Activated gamma-delta T cell treated with anti-CD3 and anti-CD28 coated beads, Interleukin-2, amount 50 U/mL, for 16 hours (primary cell): ENCODE measurements around the gene JADE2.

Source experiments
- DNase-seq: peaks from one replicate; pipeline ENCODE4 v3.0.0-alpha.2; 2020; ENCODE audit warnings: low read depth

JADE2 gene

GRCh38 chr5:134570365-134570758, 44.9 kb downstream of the JADE2 start:
- DNase-seq, result no peak

GRCh38 chr5:134570886-134571285, 45.4 kb downstream of the JADE2 start:
- no peak for DNase-seq

- no peak for DNase-seq
Observed at GRCh38 chr5:134571693-134572405, 46.4 kb downstream of the JADE2 start.

- no peak for DNase-seq
Observed at GRCh38 chr5:134572811-134573210, 47.3 kb downstream of the JADE2 start.

- no peak for DNase-seq
Observed at GRCh38 chr5:134574521-134574920, 49.1 kb downstream of the JADE2 start.

- DNase-seq, result no peak
Observed at GRCh38 chr5:134575316-134575715, 49.8 kb downstream of the JADE2 start.

GRCh38 chr5:134576386-134577021, 51.0 kb downstream of the JADE2 start:
- DNase-seq, result no peak

GRCh38 chr5:134577022-134577795, 51.7 kb downstream of the JADE2 start:
- no peak for DNase-seq

- DNase-seq, result peak; percentile 64
Observed at GRCh38 chr5:134577796-134578577, 52.5 kb downstream of the JADE2 start.

- no peak for DNase-seq
Observed at GRCh38 chr5:134578578-134579283, 53.3 kb downstream of the JADE2 start.

GRCh38 chr5:134579284-134579771, 53.9 kb downstream of the JADE2 start:
- DNase-seq, result no peak

- no peak for DNase-seq
Observed at GRCh38 chr5:134580001-134580460, 54.6 kb downstream of the JADE2 start.

GRCh38 chr5:134581241-134581981, 55.9 kb downstream of the JADE2 start:
- no peak for DNase-seq

GRCh38 chr5:134582281-134582680, 56.8 kb downstream of the JADE2 start:
- no peak for DNase-seq

- no peak for DNase-seq
Observed at GRCh38 chr5:134582941-134583340, 57.5 kb downstream of the JADE2 start.

- no peak for DNase-seq
Observed at GRCh38 chr5:134583766-134584165, 58.3 kb downstream of the JADE2 start.

GRCh38 chr5:134584662-134585061, 59.2 kb downstream of the JADE2 start:
- DNase-seq, result no peak

GRCh38 chr5:134585966-134586365, 60.5 kb downstream of the JADE2 start:
- no peak for DNase-seq

GRCh38 chr5:134586866-134587524, 61.5 kb downstream of the JADE2 start:
- peak; percentile 74 for DNase-seq
